Left cardiac atrium (tissue), 4 donors: ENCODE measurements around the gene PRR22. TPM values are rescaled to one million over a fixed set of nuclear protein-coding genes. Genes with fewer than 3 reads are reported as not detected.
"Not testable (repeated sequence)": the region's sequence is repeated elsewhere in the genome, so short reads cannot be mapped to it uniquely, and the experiment has no call there.

Experiments
- ATAC-seq, 2 donors: fragments of 200-7000 bp; cut with Tn5 transposase; one replicate each; pipeline ENCODE4 v1.9.1; 2020; ENCODE audit warnings: mild to moderate bottlenecking in 2 of 2, moderate library complexity in 2 of 2
- DNase-seq: peaks from one replicate; pipeline ENCODE4 v3.0.0-alpha.2; 2020
- intact Hi-C, 2 donors: fragments of 100-400 bp; cut with DNase I; formaldehyde crosslinking; loops; one replicate each; pipeline versions ENCODE4 v1.14.1 to v1.15.1; 2022 to 2023
- total RNA-seq, 2 donors: library from RNA; stranded (reverse); fragmentation: NEBNext Ultra II Directional; extraction: Animal tissue kit (Norgen Biotek cat#: 25700); gene quantifications; one replicate each; pipeline ENCODE4 v1.2.1, GENCODE V29; 2021
- donor health status: DM: no; HTN: yes; CAD: no.
- donor health status: DM: no; HTN: yes; CAD: no; lungs with severe emphysema.
- donor health status: DM: yes; HTN: yes; CAD: no.
- donor health status: Dilated cardiomyopathy.

PRR22 gene
- total RNA-seq, 2 donors from 2014 or later = 0.47 to 1.7 TPM

DNA sequence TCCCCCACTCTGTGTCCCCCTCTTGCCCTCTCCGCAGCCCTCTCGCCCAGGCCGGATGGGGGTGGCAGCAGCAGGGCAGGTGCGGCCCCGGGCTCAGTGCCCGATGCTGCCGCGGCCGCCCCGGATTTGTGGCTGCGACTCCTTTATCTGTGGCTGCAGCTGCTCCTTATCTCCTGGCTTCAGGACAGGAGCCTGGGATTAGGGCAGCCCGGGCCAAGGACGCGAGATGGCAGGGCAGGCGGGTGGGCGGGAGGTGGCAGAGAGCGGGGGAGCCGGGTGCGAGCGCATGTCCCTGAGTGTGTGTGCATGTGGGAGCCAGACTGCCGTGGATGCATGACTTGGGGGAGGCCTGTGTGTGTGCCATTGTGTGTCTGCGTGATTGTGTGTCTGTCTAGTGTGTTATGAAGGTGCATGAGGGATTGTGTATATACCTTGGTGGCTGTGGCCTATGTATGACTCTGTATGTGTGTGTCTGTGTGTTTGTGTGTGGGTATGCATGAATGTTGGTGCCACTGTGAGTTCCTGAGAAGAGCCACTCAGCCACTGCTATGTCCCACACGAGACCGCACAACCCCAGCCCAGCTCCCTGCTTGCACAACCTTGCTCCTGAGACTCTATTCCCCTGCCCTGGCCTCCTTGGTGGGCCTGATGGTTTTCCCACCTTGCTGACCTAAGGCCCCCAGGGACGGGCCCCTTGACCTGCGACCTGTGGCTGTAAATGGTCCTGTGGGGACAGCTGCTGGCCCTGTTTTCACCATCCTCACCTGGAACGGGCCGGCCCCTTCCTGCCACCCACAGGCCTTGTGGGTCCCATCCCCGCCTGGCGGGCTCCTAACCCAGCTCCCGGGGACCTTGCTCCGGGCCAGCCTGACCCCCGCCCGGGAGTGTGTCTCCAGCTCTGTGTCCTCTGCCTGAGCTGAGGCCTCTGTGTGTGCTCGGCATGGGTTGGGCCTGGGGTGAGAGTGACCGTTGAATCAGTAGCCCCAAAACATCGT lies 15.0 kb upstream of the PRR22 start:
- DNase-seq = peak; percentile 71
- ATAC-seq = peak; percentile 55 to 58
- intact Hi-C loops = loop anchor here (5.0 to 10.0 kb wide), 2 partner anchors 93 to 175 kb away; partner anchors contain the start of gene RANBP3 (in 1 of the 2)

GRCh38 chr19:5798244-5798643 lies 13.7 kb upstream of the PRR22 start:
- no peak for DNase-seq
- intact Hi-C loops = no loop called here
- no peak for ATAC-seq

DNA sequence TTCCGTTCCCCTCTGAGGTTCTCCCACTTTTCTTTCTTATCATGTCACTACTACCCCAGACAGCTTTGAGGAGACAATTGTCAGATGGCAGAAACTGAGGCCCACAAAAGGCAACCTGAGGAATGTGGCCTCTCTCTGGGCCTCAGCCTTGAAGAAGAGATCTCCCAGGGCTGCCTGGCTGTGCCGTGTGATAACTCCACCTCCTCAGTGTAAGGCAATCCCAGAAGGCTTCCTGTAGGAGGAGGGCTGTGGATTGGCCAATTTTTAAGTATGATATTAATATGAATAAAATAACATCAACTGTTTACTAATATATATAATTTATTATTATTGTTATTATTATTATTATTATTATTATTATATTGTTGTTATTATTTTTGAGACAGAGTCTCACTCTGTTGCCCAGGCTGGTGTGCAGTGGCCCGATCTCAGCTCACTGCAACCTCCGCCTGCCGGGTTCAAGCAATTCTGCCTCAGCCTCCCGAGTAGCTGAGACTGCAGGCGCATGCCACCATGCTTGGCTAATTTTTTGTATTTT lies 10.9 kb upstream of the PRR22 start:
- intact Hi-C loops = no loop called here
- ATAC-seq (no peak), DNase-seq (no peak)

GRCh38 chr19:5793188-5793587 lies 8.6 kb upstream of the PRR22 start:
- intact Hi-C loops = no loop called here

DNA sequence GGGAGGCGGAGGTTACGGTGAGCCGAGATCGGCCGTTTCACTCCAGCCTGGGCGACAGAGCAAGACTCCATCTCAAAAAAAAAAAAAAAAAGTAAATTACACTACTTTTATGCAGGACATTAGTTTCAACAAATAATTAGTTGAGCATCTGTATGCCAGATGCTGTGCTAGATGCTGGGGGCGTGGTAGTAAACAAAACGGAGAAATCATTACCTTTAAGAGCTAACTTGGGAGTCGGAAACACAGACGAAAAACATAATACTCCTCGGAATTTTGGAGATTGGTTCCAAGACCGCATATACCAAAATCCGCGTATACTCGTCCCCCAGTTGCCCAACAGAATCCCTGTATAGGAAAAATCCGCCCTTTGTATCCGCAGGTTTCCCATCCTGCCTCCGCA lies 7.7 kb upstream of the PRR22 start:
- DNase-seq (no peak), ATAC-seq (no peak)
- intact Hi-C loops = no loop called here

More at GRCh38 chr19:5793188-5793587, 8.6 kb upstream of the PRR22 start:
- DNase-seq (no peak), ATAC-seq (no peak)

DNA sequence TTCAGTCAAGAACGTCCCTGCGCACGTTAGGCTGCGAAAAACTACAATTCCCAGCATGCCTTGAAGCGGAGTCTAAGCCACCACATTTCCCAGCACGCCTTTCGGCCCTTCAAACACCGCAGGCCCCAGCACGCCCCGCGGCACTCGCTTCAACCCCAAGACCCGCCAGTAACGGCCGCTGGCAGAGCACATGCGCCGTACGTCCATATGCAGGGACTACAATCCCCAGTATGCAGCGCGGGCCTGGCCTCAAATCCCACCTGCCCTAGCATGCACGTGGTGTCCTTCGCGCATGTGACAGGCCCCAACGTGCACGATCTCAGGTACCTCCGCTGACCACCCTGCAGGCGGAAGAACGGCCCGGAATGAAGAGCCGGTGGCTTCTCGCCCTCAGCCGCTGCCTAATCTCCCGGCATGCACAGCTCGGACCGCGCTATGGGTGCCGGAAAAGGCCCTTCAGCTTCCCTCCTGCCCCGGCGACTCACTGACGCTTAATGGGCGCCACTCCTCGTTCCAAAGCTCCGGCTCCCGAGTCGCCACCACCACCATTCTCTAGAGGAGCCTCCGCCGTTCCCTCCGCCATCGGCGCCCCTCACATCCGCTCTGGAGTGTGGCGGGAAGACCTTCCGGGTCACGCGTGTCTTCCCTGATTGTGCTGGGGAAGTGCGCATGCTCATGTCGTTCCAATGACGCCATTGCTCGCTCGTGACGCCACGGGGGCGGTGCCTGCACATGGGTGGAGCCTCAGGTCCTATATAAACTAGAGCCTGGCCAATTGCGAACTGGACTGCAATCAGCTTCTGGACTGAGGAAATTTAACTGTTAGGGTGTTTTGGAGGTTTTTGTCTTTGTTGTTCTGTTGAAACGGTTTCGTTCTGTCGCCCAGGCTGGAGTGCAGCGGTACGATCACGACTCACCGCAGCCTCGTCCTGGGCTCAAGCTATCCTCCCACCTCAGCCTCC lies 6.3 kb upstream of the PRR22 start, which contains the start of gene DUS3L:
TSS of gene DUS3L (minus strand) at position 605 of the 962 bp plus-strand sequence. CDS start at position 583, 22 bp downstream.
- DNase-seq (peak; percentile 97), ATAC-seq (peak; percentile 97 to 98)
- intact Hi-C loops = no loop called here

DNA sequence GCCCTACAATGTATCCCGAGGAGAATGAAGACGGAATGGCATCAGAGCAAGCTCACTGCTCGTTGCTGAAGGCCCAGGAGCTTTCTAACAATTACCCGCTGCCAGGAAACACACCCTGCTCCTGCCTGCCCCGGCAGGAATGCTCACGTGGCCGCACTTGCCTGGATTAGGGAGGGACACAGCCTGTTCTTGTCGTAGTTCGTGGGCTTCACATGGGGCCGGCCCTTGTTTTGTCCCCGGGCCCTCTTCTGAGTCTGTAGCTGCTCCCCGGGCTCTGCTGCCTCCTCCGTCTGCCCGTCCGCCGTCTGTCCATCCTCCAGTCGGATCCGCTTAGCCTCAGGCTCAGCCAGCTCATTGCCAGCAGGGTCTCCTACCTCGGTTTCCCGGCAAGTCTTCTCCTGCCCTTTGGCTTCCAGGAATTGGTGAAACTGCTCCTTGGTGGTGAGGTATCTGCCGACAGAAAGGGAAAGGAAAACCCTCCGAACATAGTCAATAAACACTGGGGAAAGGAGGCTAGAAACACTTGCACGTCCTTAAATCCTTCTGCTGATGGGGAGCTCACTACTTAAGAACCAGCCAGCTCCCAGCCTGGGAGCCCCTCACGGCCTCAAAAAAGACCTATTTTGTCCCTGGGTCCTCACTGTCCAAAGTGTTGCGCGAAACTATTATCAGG lies 5.5 kb upstream of the PRR22 start:
- no peak for DNase-seq
- intact Hi-C loops = no loop called here
- ATAC-seq = no peak

- intact Hi-C loops = no loop called here
- DNase-seq (no peak), ATAC-seq (no peak)
Measured at GRCh38 chr19:5789351-5789761, 4.8 kb upstream of the PRR22 start.

- ATAC-seq = no peak
- intact Hi-C loops = no loop called here
Measured at GRCh38 chr19:5788422-5788821, 3.9 kb upstream of the PRR22 start.

DNA sequence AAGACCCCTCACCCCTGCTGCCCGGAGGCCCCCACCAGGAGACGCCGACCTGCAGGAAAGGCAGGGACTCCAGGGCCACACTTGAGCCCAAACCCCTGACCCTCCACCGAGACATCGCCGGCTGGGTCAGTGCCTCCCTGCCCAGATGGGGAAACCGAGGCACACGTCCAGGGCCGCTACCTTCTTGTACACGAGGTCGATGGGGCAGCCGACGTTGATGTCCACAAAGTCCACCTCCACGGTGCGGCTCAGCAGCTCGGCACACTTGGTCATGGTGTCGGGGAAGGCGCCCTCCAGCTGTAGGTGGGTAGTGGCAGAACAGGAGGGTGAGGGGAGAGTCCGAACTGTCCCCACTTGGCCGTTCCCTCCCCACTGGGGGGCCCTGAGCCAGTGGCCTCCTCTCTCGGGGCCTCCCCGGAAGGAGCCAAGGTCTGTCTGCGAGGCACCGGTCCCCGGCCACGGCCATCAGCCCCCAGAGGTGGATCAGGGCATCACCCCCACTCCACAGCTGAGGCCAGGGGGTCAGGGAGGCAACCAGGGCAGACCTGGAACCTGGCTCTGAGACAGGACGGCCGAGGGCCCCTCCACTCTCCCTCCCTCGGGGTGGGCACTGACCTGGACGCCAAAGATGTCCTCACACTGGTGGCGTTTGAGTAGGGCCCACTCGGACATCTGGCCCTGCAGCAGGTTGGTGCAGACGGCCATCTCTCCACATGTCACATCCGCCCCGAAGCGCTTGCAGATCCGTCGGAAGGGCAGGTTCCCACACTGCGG lies 3.0 kb upstream of the PRR22 start:
- intact Hi-C loops = no loop called here
- no peak for DNase-seq
- ATAC-seq = no peak

More at GRCh38 chr19:5788422-5788821, 3.9 kb upstream of the PRR22 start:
- DNase-seq = no peak

- no peak for DNase-seq
- ATAC-seq = no peak
- intact Hi-C loops = no loop called here
Measured at GRCh38 chr19:5786593-5787408, 2.3 kb upstream of the PRR22 start.

DNA sequence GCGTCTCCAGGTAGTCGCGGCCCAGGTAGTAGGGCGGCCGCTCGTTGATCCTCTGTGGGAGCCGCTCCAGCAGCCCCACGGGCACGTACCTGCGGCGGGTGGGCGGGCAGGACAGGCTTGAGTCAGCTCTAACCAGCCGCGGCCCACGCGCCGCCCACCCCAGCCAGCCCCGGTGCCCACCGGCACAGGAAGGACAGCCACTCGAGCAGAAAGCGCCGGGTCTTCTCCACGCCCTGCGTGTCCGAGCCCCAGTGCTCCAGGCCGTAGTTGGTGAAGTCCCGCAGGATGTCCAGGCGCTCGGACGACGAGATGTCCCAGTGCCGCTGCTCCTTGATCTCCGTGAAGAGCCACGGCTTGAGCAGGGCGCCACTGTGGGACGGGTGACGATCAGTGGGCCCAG lies 877 bp upstream of the PRR22 start:
- ATAC-seq (no peak), DNase-seq (no peak)
- intact Hi-C loops = no loop called here

DNA sequence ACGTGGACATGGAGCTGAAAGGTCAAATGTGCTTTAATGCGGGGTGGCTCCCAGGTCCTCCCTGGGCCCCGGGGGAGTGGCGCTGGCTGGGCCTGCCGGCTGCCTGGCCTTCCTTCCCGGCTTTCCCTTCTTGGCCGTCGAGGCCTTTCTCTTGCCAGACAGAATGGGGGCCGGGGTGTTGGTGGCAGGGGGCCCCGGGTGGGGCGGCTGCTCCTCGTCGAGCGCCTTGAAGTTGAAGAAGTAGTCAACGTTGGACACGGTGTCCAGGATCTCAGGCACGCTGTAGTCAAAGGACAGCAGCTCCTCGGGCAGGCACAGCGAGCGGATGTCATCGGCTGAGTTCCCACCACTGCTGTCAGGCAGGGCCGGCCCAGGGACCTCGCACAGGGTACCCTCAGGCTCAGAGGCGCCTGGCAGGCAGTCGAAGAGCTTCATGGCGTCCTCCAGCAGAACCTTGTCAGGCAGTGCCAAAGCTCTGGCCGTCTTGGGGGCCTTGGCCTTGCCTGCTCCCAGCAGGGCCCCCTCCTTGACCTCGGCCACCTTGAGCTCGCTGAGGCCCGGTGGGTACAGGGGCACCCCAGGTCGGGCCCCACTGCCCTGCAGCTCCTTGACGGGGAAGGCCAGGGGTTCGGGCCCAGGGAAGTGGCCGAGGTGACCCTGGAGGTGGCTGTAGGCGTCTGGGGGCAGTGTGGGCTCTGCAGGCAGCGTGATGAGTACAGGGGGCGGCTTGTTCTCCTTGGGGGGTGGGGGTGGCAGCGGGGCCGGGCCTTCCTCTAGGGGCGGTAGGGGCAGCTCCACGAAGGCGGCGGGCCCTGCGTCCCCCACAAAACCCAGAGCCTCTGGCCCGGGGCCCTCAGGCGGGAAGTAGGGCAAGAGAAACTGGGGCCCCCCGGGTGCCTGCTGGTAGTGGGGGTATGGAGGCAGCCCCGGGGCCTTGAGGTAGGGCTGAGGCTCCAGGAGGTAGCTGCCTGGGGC lies 1.3 kb downstream of the PRR22 start:
- ATAC-seq (peak in 1 of 2 donors; percentile 3), DNase-seq (no peak)
- intact Hi-C loops = no loop called here

GRCh38 chr19:5782322-5782721 lies 2.2 kb downstream of the PRR22 start:
- ATAC-seq (no peak), DNase-seq (no peak)
- intact Hi-C loops = no loop called here

GRCh38 chr19:5780916-5781315 lies 3.6 kb downstream of the PRR22 start:
- intact Hi-C loops, ATAC-seq, DNase-seq: not testable (repeated sequence)

DNA sequence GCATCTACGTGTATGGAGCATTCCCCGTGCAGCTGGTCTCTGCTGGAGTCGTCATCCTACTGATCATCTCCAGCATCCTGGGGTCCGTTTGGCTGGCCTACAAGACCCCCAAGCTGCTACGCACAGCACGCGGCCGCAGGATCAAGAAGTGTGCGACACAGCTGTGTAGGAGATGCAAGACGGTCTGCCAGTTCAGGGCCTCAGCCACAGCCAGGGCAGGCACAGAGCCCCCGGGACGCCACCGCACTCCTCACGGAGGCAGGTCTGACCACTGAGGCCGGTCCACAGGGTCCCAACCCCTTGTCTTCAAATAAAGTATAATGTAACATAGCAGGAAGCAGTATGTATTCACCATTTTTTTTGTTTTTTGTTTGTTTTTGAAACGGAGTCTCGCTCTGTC lies 6.1 kb downstream of the PRR22 start:
- intact Hi-C loops = no loop called here
- DNase-seq (no peak), ATAC-seq (no peak)
